BE2C (cell line): ENCODE results near the gene KCNMA1.

Source experiments
- DNase-seq: peaks from one replicate; pipeline ENCODE4 v3.0.0-alpha.2; 2020
- H3K27me3 ChIP-seq: fragments of 250-450 bp; sonication (Bioruptor Pico); 2 replicates; pipeline ENCODE4 v1.5.1; 2020; ENCODE audit warnings: mild to moderate bottlenecking
- H3K36me3 ChIP-seq: fragments of 250-450 bp; sonication (Bioruptor Pico); 2 replicates; pipeline ENCODE4 v1.5.1; 2020; ENCODE audit warnings: mild to moderate bottlenecking
- H3K4me1 ChIP-seq: fragments of 250-450 bp; sonication (Bioruptor Pico); 2 replicates; pipeline ENCODE4 v1.5.1; 2020
- H3K4me3 ChIP-seq: 2 replicates; pipeline ENCODE4 v1.5.1; 2011; ENCODE audit warnings: low read depth, low read length
- H3K9me3 ChIP-seq: fragments of 250-450 bp; sonication (Bioruptor Pico); 2 replicates; pipeline ENCODE4 v1.5.1; 2020
- TF ChIP-seq, protein P1 (sequence below): IDR thresholded peaks from 2 replicates; pipeline ENCODE4 v1.5.1; 2012; ENCODE audit warnings: mild to moderate bottlenecking, low read depth, low read length

The KCNMA1 gene

DNA sequence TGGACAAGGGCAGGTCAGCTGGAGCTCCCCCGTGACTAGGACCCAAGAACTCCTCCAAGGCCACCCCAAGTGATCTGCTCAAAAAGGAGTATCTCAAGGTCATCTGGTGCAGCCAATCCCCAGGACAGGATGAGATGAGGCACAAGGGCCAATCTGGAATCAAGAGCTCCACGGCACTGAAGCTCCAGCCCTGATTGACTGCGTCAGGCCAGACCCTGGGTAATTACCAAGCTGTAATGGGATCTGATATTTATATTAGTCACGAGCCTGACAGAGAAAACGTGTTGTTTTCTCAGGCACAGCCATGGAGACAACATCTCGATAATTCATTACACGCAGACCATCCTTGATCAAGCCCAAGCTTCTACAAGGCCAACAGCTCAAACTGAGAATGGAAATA, 4.2 kb downstream of the KCNMA1 start:
- H3K36me3 ChIP-seq, result no peaks in the 10 kb centered on the region
- no peak for DNase-seq
- no peaks in the 10 kb centered on the region; the same call in 1 of the 2 replicates for H3K4me1 ChIP-seq
- no peaks in the 10 kb centered on the region for H3K9me3 ChIP-seq
- TF ChIP-seq, protein P1, sequence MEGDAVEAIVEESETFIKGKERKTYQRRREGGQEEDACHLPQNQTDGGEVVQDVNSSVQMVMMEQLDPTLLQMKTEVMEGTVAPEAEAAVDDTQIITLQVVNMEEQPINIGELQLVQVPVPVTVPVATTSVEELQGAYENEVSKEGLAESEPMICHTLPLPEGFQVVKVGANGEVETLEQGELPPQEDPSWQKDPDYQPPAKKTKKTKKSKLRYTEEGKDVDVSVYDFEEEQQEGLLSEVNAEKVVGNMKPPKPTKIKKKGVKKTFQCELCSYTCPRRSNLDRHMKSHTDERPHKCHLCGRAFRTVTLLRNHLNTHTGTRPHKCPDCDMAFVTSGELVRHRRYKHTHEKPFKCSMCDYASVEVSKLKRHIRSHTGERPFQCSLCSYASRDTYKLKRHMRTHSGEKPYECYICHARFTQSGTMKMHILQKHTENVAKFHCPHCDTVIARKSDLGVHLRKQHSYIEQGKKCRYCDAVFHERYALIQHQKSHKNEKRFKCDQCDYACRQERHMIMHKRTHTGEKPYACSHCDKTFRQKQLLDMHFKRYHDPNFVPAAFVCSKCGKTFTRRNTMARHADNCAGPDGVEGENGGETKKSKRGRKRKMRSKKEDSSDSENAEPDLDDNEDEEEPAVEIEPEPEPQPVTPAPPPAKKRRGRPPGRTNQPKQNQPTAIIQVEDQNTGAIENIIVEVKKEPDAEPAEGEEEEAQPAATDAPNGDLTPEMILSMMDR, result no peak
- peaks cover 23% of the 10 kb centered on the region for H3K27me3 ChIP-seq
- H3K4me3 ChIP-seq, result no peak overlapping the region

DNA sequence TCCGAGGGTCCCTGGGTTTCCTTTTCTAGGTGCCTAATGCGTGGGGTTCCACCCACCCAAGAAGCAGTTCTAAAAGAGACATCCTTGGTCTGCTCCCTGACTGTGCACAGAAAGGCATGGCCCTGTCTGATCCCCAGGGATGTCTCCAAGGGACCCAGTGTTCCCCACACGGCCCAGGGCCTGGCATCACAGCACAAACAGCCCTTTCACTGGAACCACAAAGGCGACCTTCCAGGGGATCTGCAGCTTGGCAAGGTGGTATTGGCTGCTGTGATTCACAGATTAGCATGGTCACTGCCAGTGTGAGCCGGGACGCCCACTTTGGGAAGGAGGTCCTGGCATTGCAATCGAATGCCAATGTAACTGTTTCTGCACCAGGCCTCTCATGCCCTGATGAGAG, 6.4 kb downstream of the KCNMA1 start:
- Histone ChIP-seq H3K9me3 (no peaks in the 10 kb centered on the region), H3K36me3 (no peaks in the 10 kb centered on the region), H3K27me3 (peaks cover 5% of the 10 kb centered on the region), H3K4me1 (no peaks in the 10 kb centered on the region; the same call in 1 of the 2 replicates), H3K4me3 (no peak overlapping the region)
- no peak for DNase-seq
- TF ChIP-seq, protein P1, result no peak

DNA sequence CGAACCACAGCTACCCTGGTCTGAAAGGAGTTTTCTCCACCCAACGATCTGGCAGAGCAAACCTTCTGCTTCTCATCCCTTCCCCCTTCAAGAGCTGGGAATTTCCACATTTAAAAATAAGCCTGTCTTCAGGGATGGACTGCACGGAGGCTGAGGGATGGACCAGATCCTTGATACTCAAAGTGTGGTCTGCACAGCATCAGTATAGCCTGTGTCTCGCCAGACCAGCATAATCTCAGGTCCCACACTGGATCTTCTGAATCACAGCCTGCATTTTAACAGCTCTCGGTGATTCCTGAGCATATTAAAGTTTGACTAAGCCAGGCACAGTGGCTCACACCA, 7.1 kb downstream of the KCNMA1 start:
- H3K4me1 ChIP-seq, result no peaks in the 10 kb centered on the region
- H3K9me3 ChIP-seq, result no peaks in the 10 kb centered on the region
- TF ChIP-seq, protein P1, result no peak
- no peak for DNase-seq
- H3K36me3 ChIP-seq, result no peaks in the 10 kb centered on the region
- H3K4me3 ChIP-seq, result no peak overlapping the region
- no peaks in the 10 kb centered on the region; the same call in 1 of the 2 replicates for H3K27me3 ChIP-seq

DNA sequence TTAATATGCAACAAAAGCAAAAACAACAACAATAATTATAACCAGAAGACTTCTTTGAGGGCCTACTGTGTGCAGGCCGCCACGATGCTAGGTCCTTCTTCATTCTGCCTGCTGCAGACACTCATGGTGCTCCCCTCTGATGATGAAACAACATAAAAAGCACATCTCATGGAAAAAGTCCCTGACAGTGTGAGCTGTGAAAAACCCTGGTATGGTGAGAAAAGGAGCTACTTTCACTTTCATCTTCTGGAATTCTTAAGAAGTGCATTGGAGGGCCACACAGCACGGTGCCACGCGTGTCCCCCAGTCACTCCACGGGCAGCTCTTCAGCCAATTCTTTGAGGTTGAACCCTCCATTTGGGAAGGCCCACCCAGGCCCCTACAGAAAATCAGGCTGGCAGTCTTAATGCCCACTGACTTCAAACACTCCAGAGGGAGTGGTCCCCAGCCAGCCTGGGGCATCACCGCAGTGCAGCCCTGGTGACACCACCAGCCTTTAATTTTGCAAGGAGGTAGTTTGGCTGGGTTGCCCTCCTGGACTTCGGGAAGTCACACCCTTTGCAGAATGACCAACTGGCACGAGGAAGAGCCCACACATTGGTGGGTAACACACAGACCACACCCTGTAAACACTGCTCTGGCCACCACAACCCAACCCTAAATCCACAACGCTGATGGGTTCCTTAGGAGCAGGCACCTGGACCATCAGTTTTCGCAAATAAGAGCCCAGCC, 7.7 kb downstream of the KCNMA1 start:
- TF ChIP-seq, protein P1, result no peak

GRCh38 chr10:77628906-77629730, 8.5 kb downstream of the KCNMA1 start:
- Histone ChIP-seq H3K9me3 (no peaks in the 10 kb centered on the region), H3K27me3 (no peaks in the 10 kb centered on the region), H3K36me3 (no peaks in the 10 kb centered on the region), H3K4me3 (no peak overlapping the region), H3K4me1 (no peaks in the 10 kb centered on the region)
- DNase-seq, result no peak
- TF ChIP-seq, protein P1, result no peak

More for the DNA sequence above, 7.7 kb downstream of the KCNMA1 start:
- H3K4me1 ChIP-seq, result no peaks in the 10 kb centered on the region
- no peaks in the 10 kb centered on the region for H3K36me3 ChIP-seq
- H3K27me3 ChIP-seq, result no peaks in the 10 kb centered on the region; the same call in 1 of the 2 replicates
- H3K4me3 ChIP-seq, result no peak overlapping the region
- no peak for DNase-seq
- no peaks in the 10 kb centered on the region for H3K9me3 ChIP-seq
